Osteocyte (in vitro differentiated cells): ENCODE measurements around the gene HPCAL1. TPM values are rescaled to one million over a fixed set of nuclear protein-coding genes. Genes with fewer than 3 reads are reported as not detected.

ENCODE experiments used
- DNase-seq: peaks from one replicate; pipeline ENCODE4 v3.0.0; 2021; ENCODE audit warnings: mixed read lengths; ENCODE audit not compliant: unreplicated experiment; ENCODE audit errors: extremely low spot score
- H3K27ac Mint-ChIP-seq: one replicate; pipeline ENCODE4 v1.8.0; 2021; ENCODE audit warnings: mild to moderate bottlenecking, mixed read lengths; ENCODE audit not compliant: unreplicated experiment
- H3K27me3 Mint-ChIP-seq: one replicate; pipeline ENCODE4 v1.8.0; 2021; ENCODE audit warnings: mixed read lengths; ENCODE audit not compliant: unreplicated experiment
- H3K36me3 Mint-ChIP-seq: one replicate; pipeline ENCODE4 v1.8.0; 2021; ENCODE audit warnings: mixed read lengths; ENCODE audit not compliant: unreplicated experiment
- H3K4me1 Mint-ChIP-seq: one replicate; pipeline ENCODE4 v1.8.0; 2021; ENCODE audit warnings: mixed read lengths; ENCODE audit not compliant: unreplicated experiment
- H3K4me3 Mint-ChIP-seq: one replicate; pipeline ENCODE4 v1.8.0; 2021; ENCODE audit warnings: mild to moderate bottlenecking, moderate library complexity, mixed read lengths; ENCODE audit not compliant: unreplicated experiment
- H3K9me3 Mint-ChIP-seq: one replicate; pipeline ENCODE4 v1.8.0; 2021; ENCODE audit warnings: mixed read lengths; ENCODE audit not compliant: unreplicated experiment
- CTCF ChIP-seq: fragments of 200-600 bp; sonication (generic); IDR thresholded peaks from 2 replicates; pipeline ENCODE4 v1.5.0; 2021; ENCODE audit warnings: antibody characterized with exemption, mild to moderate bottlenecking, moderate library complexity
- total RNA-seq: library from RNA; stranded (reverse); gene quantifications from 2 replicates; pipeline ENCODE4 v1.2.1, GENCODE V29; 2021

HPCAL1 gene
- total RNA-seq, 1 donor from 2014 or later = 56.8 TPM

GRCh38 chr2:10433947-10434885, 131.5 kb downstream of the HPCAL1 start:
- Mint-ChIP-seq H3K9me3 (no peaks in the 10 kb centered on the region), H3K27ac (no peak overlapping the region), H3K36me3 (no peaks in the 10 kb centered on the region), H3K4me1 (peaks cover 21% of the 10 kb centered on the region), H3K27me3 (no peaks in the 10 kb centered on the region), H3K4me3 (no peak overlapping the region)
- no peak for TF ChIP-seq CTCF
- no peak for DNase-seq

GRCh38 chr2:10434886-10435819, 132.4 kb downstream of the HPCAL1 start:
- Mint-ChIP-seq H3K27me3 (no peaks in the 10 kb centered on the region), H3K27ac (no peak overlapping the region), H3K4me1 (peaks cover 21% of the 10 kb centered on the region), H3K4me3 (no peak overlapping the region), H3K36me3 (peaks cover 7% of the 10 kb centered on the region), H3K9me3 (no peaks in the 10 kb centered on the region)
- peak; percentile 94 for DNase-seq
- peak; percentile 98 for TF ChIP-seq CTCF

- no peaks in the 10 kb centered on the region for H3K9me3 Mint-ChIP-seq
- no peak overlapping the region for H3K27ac Mint-ChIP-seq
- H3K4me1 Mint-ChIP-seq = peaks cover 21% of the 10 kb centered on the region
- H3K4me3 Mint-ChIP-seq = no peak overlapping the region
- no peak for TF ChIP-seq CTCF
- H3K36me3 Mint-ChIP-seq = peaks cover 10% of the 10 kb centered on the region
- no peaks in the 10 kb centered on the region for H3K27me3 Mint-ChIP-seq
- DNase-seq = no peak
These were observed 133.1 kb downstream of the HPCAL1 start for GRCh38 chr2:10435820-10436204.

- no peak for TF ChIP-seq CTCF
- Mint-ChIP-seq H3K4me1 (peaks cover 19% of the 10 kb centered on the region), H3K4me3 (no peak overlapping the region), H3K36me3 (peaks cover 18% of the 10 kb centered on the region), H3K27me3 (no peaks in the 10 kb centered on the region), H3K27ac (no peak overlapping the region), H3K9me3 (no peaks in the 10 kb centered on the region)
- DNase-seq = no peak
These were observed 133.9 kb downstream of the HPCAL1 start for GRCh38 chr2:10436583-10437110.
